ENCODE data around the gene CEBPG.

GRCh38 chr19:33391631-33392249 lies 18.2 kb downstream of the CEBPG start:
- TF ChIP-seq POLR2A (IDR thresholded peaks at IDR 0.05) (no peak), EP300 (IDR thresholded peaks at IDR 0.05) (no peak), CTCF (IDR thresholded peaks at IDR 0.05) (no peak)

All from stomach (tissue), 4 donors.